ENCODE measurements around the gene USP12. TPM values are rescaled to one million over a fixed set of nuclear protein-coding genes. Genes with fewer than 3 reads are reported as not detected.

USP12 gene
- total and polyA plus RNA-seq, 3 donors from 2014 or later: 24.3 to 30.2 (median 26.1) TPM

DNA sequence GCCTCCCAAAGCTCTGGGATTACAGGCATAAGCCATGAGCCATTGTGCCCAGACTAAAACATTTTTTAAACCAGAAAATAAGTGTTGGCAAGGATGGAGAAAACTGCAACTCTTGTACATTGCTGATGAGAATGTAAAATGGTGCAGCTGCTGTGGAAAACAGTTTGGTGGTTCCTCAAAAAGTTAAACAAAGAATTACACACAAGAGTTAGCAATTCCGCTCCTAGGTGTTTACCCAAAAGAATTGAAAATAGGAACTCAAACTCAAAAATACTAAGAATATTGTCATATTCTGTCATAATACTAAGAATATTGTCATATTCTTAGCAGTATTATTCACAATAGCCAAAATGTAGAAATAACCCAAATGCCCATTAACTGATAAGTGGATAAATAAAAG lies 39.7 kb upstream of the USP12 start:
- H3K4me1 ChIP-seq: no peaks in the 10 kb centered on the region
- no peak overlapping the region for H3K27ac ChIP-seq
- H3K4me3 ChIP-seq: no peak overlapping the region
- WGBS, 2 donors: 97 to 100% methylated on average over 1 of the region's 1 CpG
- DNase-seq: no peak
- H3K27me3 ChIP-seq: no peaks in the 10 kb centered on the region
- intact Hi-C loops (cut with DNase I; ENCODE audit: low total_unique reads): no loop called here
- H3K9me3 ChIP-seq: no peaks in the 10 kb centered on the region
- no peak for TF ChIP-seq POLR2A (IDR thresholded peaks at IDR 0.05)
- TF ChIP-seq, protein P1, sequence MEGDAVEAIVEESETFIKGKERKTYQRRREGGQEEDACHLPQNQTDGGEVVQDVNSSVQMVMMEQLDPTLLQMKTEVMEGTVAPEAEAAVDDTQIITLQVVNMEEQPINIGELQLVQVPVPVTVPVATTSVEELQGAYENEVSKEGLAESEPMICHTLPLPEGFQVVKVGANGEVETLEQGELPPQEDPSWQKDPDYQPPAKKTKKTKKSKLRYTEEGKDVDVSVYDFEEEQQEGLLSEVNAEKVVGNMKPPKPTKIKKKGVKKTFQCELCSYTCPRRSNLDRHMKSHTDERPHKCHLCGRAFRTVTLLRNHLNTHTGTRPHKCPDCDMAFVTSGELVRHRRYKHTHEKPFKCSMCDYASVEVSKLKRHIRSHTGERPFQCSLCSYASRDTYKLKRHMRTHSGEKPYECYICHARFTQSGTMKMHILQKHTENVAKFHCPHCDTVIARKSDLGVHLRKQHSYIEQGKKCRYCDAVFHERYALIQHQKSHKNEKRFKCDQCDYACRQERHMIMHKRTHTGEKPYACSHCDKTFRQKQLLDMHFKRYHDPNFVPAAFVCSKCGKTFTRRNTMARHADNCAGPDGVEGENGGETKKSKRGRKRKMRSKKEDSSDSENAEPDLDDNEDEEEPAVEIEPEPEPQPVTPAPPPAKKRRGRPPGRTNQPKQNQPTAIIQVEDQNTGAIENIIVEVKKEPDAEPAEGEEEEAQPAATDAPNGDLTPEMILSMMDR (IDR thresholded peaks at IDR 0.05): no peak
- no peaks in the 10 kb centered on the region for H3K36me3 ChIP-seq (ENCODE audit: low read depth, missing control alignments)

DNA sequence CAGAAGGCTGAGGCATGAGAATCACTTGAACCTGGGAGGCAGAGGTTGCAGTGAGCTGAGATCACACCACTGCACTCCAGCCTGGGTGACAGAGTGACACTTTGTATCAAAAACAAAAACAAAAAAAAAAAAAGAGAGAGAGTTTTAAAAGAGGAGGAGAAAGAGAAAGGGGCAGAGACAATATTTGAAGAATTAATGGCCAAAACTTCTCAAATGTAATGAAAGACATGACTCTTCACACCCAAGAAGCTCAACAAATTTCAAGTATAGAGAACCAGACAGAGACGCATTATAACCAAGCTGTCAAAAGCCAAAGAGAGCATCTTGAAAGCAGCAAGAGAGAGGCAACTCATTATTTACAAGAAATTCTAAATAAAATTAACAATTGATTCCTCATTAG lies 36.9 kb upstream of the USP12 start:
- Histone ChIP-seq H3K4me1 (no peaks in the 10 kb centered on the region), H3K36me3 (ENCODE audit: low read depth, missing control alignments) (no peaks in the 10 kb centered on the region), H3K27me3 (no peaks in the 10 kb centered on the region), H3K4me3 (no peak overlapping the region), H3K27ac (no peak overlapping the region), H3K9me3 (no peaks in the 10 kb centered on the region)
- DNase-seq: no peak
- WGBS, 2 donors: 93 to 97% methylated on average over 1 of the region's 1 CpG
- no peak for TF ChIP-seq POLR2A (IDR thresholded peaks at IDR 0.05)
- TF ChIP-seq, protein P1 (IDR thresholded peaks at IDR 0.05): no peak
- intact Hi-C loops (cut with DNase I; ENCODE audit: low total_unique reads): no loop called here

DNA sequence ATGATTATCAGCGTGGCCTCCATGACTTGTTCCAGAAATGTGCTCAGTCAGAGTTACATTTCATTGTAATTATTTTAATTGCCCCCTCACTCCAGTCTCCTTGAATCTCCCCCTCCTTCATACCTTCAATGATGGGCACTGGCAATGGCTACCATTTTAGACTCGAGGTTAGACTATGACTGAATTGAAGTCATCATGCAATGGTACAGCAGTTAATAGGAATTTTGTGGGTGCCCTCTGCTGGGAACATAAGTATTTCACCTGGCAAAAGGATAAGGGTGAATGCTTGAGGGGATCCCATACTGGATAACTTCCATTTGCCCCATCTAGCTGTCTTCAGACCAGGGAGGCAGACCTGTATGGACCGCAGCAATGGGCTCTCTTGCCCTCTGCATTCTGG lies 32.2 kb upstream of the USP12 start:
- intact Hi-C loops (cut with DNase I; ENCODE audit: low total_unique reads): no loop called here
- Histone ChIP-seq H3K27me3 (no peaks in the 10 kb centered on the region), H3K27ac (no peak overlapping the region), H3K9me3 (no peaks in the 10 kb centered on the region), H3K36me3 (ENCODE audit: low read depth, missing control alignments) (no peaks in the 10 kb centered on the region), H3K4me3 (no peak overlapping the region), H3K4me1 (no peaks in the 10 kb centered on the region)
- DNase-seq: no peak
- TF ChIP-seq POLR2A (IDR thresholded peaks at IDR 0.05): no peak
- TF ChIP-seq, protein P1 (IDR thresholded peaks at IDR 0.05): no peak
- WGBS, 2 donors: 82 to 89% methylated on average over 3 of the region's 3 CpGs

DNA sequence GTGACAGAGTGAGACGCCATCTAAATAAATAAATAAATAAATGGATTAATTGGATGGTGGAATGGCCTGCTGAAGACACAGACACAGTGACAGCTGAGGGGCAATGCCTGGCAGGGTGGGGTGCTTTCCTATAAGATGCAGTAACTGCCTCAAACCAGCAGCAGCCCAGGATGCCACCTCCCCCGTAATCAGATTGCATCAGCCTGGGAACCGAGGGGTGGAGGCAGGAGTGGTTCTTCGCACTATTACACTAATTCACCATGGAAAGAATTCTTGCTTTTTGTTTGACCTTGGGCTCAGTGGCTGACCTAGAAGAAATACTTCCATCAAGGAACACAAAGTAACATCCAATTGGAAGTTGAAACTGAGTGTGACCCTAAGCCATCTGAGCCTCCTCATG lies 31.6 kb upstream of the USP12 start:
- Histone ChIP-seq H3K27ac (no peak overlapping the region), H3K4me3 (no peak overlapping the region), H3K4me1 (no peaks in the 10 kb centered on the region), H3K27me3 (no peaks in the 10 kb centered on the region), H3K9me3 (no peaks in the 10 kb centered on the region), H3K36me3 (ENCODE audit: low read depth, missing control alignments) (no peaks in the 10 kb centered on the region)
- WGBS, 2 donors: 65 to 74% methylated on average over 4 of the region's 4 CpGs
- no peak for DNase-seq
- intact Hi-C loops (cut with DNase I; ENCODE audit: low total_unique reads): no loop called here
- TF ChIP-seq POLR2A (IDR thresholded peaks at IDR 0.05): no peak
- TF ChIP-seq, protein P1 (IDR thresholded peaks at IDR 0.05): no peak

DNA sequence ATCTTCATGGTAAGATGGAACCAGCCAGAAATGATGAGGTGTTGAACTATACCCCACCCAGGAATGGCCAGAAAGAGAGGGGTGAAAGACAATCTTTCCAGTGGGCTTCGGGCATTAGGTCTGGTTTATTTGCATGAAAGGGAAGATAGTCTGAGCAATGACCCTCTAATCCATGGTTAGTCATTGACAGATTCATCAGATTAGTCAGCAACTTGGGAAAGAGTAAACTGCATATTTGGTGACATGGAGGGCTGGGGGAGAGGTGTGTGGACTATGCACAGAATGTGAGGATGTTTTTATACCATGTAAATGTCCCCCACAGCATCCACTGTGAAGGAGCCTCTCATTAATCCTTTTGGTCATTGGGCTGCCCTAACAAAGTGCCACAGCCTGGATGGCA lies 30.1 kb upstream of the USP12 start:
- WGBS, 2 donors: 94 to 100% methylated on average over 1 of the region's 1 CpG
- Histone ChIP-seq H3K9me3 (no peaks in the 10 kb centered on the region), H3K4me1 (no peaks in the 10 kb centered on the region), H3K27me3 (no peaks in the 10 kb centered on the region), H3K27ac (no peak overlapping the region), H3K36me3 (ENCODE audit: low read depth, missing control alignments) (no peaks in the 10 kb centered on the region), H3K4me3 (no peak overlapping the region)
- DNase-seq: no peak
- TF ChIP-seq POLR2A (IDR thresholded peaks at IDR 0.05): no peak
- TF ChIP-seq, protein P1 (IDR thresholded peaks at IDR 0.05): no peak
- intact Hi-C loops (cut with DNase I; ENCODE audit: low total_unique reads): no loop called here
